Parathyroid adenoma (tissue), 2 donors: ENCODE measurements around the gene PRKCH.

ENCODE experiments used
- H2AFZ ChIP-seq: fragments of 300-600 bp; sonication (generic); one replicate; pipeline ENCODE4 v1.7.0; 2017; ENCODE audit warnings: antibody characterized with exemption, mild to moderate bottlenecking
- H3K27ac ChIP-seq: fragments of 300-600 bp; sonication (generic); one replicate; pipeline ENCODE4 v1.7.0; 2017
- H3K27me3 ChIP-seq: fragments of 300-600 bp; sonication (generic); one replicate; pipeline ENCODE4 v1.7.0; 2017; ENCODE audit warnings: low read length; ENCODE audit not compliant: control insufficient read depth, insufficient read depth
- H3K36me3 ChIP-seq: fragments of 300-600 bp; sonication (generic); one replicate; pipeline ENCODE4 v1.7.0; 2017; ENCODE audit warnings: low read length; ENCODE audit not compliant: control insufficient read depth, insufficient read depth
- H3K4me1 ChIP-seq: fragments of 300-600 bp; sonication (generic); one replicate; pipeline ENCODE4 v1.7.0; 2017; ENCODE audit warnings: control low read depth
- H3K4me2 ChIP-seq: fragments of 300-600 bp; sonication (generic); one replicate; pipeline ENCODE4 v1.7.0; 2017; ENCODE audit warnings: low read length
- H3K4me3 ChIP-seq: fragments of 300-600 bp; sonication (generic); one replicate; pipeline ENCODE4 v1.7.0; 2017; ENCODE audit warnings: low read depth, low read length
- H3K79me2 ChIP-seq: fragments of 300-600 bp; sonication (generic); one replicate; pipeline ENCODE4 v1.7.0; 2017; ENCODE audit warnings: control low read depth
- H3K9ac ChIP-seq: fragments of 300-600 bp; sonication (generic); one replicate; pipeline ENCODE4 v1.7.0; 2017; ENCODE audit warnings: mild to moderate bottlenecking
- H3K9me3 ChIP-seq: fragments of 300-600 bp; sonication (generic); one replicate; pipeline ENCODE4 v1.7.0; 2017; ENCODE audit warnings: low read length; ENCODE audit not compliant: control insufficient read depth
- CTCF ChIP-seq: fragments of 300-600 bp; sonication (generic); IDR thresholded peaks from one replicate; pipeline ENCODE4 v1.7.0; 2017; ENCODE audit warnings: antibody characterized with exemption, mild to moderate bottlenecking
- donor health status: primary hyperparathyroidism.

PRKCH gene

GRCh38 chr14:61547186-61548069 lies 226.0 kb downstream of the PRKCH start:
- H3K79me2 ChIP-seq = no peaks in the 10 kb centered on the region
- no peaks in the 10 kb centered on the region for H3K9me3 ChIP-seq
- no peaks in the 10 kb centered on the region for H3K27me3 ChIP-seq
- no peak overlapping the region for H3K4me2 ChIP-seq
- H3K4me1 ChIP-seq = peaks cover 10% of the 10 kb centered on the region
- no peaks in the 10 kb centered on the region for H3K36me3 ChIP-seq
- no peak overlapping the region for H2AFZ ChIP-seq
- no peak overlapping the region for H3K27ac ChIP-seq
- no peak overlapping the region for H3K9ac ChIP-seq
- no peak for TF ChIP-seq CTCF
- no peak overlapping the region for H3K4me3 ChIP-seq

- no peaks in the 10 kb centered on the region for H3K9me3 ChIP-seq
- TF ChIP-seq CTCF = no peak
- H3K79me2 ChIP-seq = no peaks in the 10 kb centered on the region
- no peaks in the 10 kb centered on the region for H3K36me3 ChIP-seq
- no peak overlapping the region for H3K4me2 ChIP-seq
- no peaks in the 10 kb centered on the region for H3K27me3 ChIP-seq
- H3K4me3 ChIP-seq = no peak overlapping the region
- no peaks in the 10 kb centered on the region for H3K4me1 ChIP-seq
- H2AFZ ChIP-seq = no peak overlapping the region
- no peak overlapping the region for H3K9ac ChIP-seq
- H3K27ac ChIP-seq = no peak overlapping the region
Observed at GRCh38 chr14:61549425-61549824, 228.0 kb downstream of the PRKCH start.

- no peak for TF ChIP-seq CTCF
- no peaks in the 10 kb centered on the region for H3K4me1 ChIP-seq
- no peak overlapping the region for H3K4me2 ChIP-seq
- H3K27me3 ChIP-seq = no peaks in the 10 kb centered on the region
- no peaks in the 10 kb centered on the region for H3K9me3 ChIP-seq
- H3K4me3 ChIP-seq = no peak overlapping the region
- H2AFZ ChIP-seq = no peak overlapping the region
- no peak overlapping the region for H3K27ac ChIP-seq
- H3K36me3 ChIP-seq = no peaks in the 10 kb centered on the region
- H3K9ac ChIP-seq = no peak overlapping the region
- H3K79me2 ChIP-seq = no peaks in the 10 kb centered on the region
Observed at GRCh38 chr14:61551384-61551783, 230.0 kb downstream of the PRKCH start.

- H3K27ac ChIP-seq = no peak overlapping the region
- H3K4me3 ChIP-seq = no peak overlapping the region
- no peak for TF ChIP-seq CTCF
Observed at GRCh38 chr14:61552241-61552640, 230.9 kb downstream of the PRKCH start.

More at GRCh38 chr14:61552241-61552640, 230.9 kb downstream of the PRKCH start:
- Histone ChIP-seq H3K9me3 (no peaks in the 10 kb centered on the region), H3K9ac (no peak overlapping the region), H3K27me3 (no peaks in the 10 kb centered on the region), H3K4me2 (no peak overlapping the region), H2AFZ (no peak overlapping the region), H3K79me2 (no peaks in the 10 kb centered on the region), H3K4me1 (no peaks in the 10 kb centered on the region), H3K36me3 (no peaks in the 10 kb centered on the region)
